ENCODE data around the gene BCAR3. TPM values are rescaled to one million over a fixed set of nuclear protein-coding genes. Genes with fewer than 3 reads are reported as not detected.

The BCAR3 gene
- total RNA-seq, 1 experiment from 2014 or later: 15.6 TPM

- H3K9me3 Mint-ChIP-seq (ENCODE audit: low read depth, unreplicated experiment): no peaks in the 10 kb centered on the region
- CTCF ChIA-PET: interaction anchor here (0.7 to 1.3 kb wide), 4 partner anchors 10 to 128 kb away, joined by 3 to 5 read pairs (median 3); no protein-coding TSS in a partner anchor
- peaks cover 17% of the 10 kb centered on the region for H3K4me1 Mint-ChIP-seq (ENCODE audit: low read depth, unreplicated experiment)
- no TSS peak for BruUV-seq (replicated peaks)
- DNase-seq: no peak
- H3K27me3 Mint-ChIP-seq (ENCODE audit: unreplicated experiment): no peaks in the 10 kb centered on the region
- H3K27ac Mint-ChIP-seq (ENCODE audit: unreplicated experiment): no peak overlapping the region
- H3K4me3 Mint-ChIP-seq (ENCODE audit: low read depth, unreplicated experiment): no peak overlapping the region
- intact Hi-C loops (cut with micrococcal nuclease; ENCODE audit: unreplicated experiment): loop anchor here (10.0 kb wide), 1 partner anchor 241 kb away; the partner anchor contains the start of gene FNBP1L
- no peak for TF ChIP-seq CTCF (IDR thresholded peaks at IDR 0.05; ENCODE audit: unreplicated experiment)
- peaks cover 13% of the 10 kb centered on the region for H3K36me3 Mint-ChIP-seq (ENCODE audit: insufficient read depth, unreplicated experiment)
Measured at GRCh38 chr1:93685918-93686317, 4.3 kb upstream of the BCAR3 start.

GRCh38 chr1:93683234-93683633 is 1.6 kb upstream of the BCAR3 start:
- intact Hi-C loops (cut with micrococcal nuclease; ENCODE audit: unreplicated experiment): loop anchor here (5.0 to 10.0 kb wide), 2 partner anchors 129 to 238 kb away; partner anchors contain the start of gene FNBP1L
- H3K9me3 Mint-ChIP-seq (ENCODE audit: low read depth, unreplicated experiment): no peaks in the 10 kb centered on the region
- no peak overlapping the region for H3K27ac Mint-ChIP-seq (ENCODE audit: unreplicated experiment)
- peaks cover 21% of the 10 kb centered on the region for H3K36me3 Mint-ChIP-seq (ENCODE audit: insufficient read depth, unreplicated experiment)
- no peak for TF ChIP-seq CTCF (IDR thresholded peaks at IDR 0.05; ENCODE audit: unreplicated experiment)
- no peak overlapping the region for H3K4me3 Mint-ChIP-seq (ENCODE audit: low read depth, unreplicated experiment)
- BruUV-seq (replicated peaks): no TSS peak
- no peaks in the 10 kb centered on the region for H3K27me3 Mint-ChIP-seq (ENCODE audit: unreplicated experiment)
- CTCF ChIA-PET: no interaction called here
- DNase-seq: no peak
- peaks cover 17% of the 10 kb centered on the region for H3K4me1 Mint-ChIP-seq (ENCODE audit: low read depth, unreplicated experiment)

GRCh38 chr1:93681989-93682412 is 364 bp upstream of the BCAR3 start:
- Mint-ChIP-seq H3K27me3 (ENCODE audit: unreplicated experiment) (no peaks in the 10 kb centered on the region), H3K36me3 (ENCODE audit: insufficient read depth, unreplicated experiment) (peaks cover 26% of the 10 kb centered on the region), H3K4me3 (ENCODE audit: low read depth, unreplicated experiment) (peak overlapping the region; percentile 92), H3K4me1 (ENCODE audit: low read depth, unreplicated experiment) (peaks cover 21% of the 10 kb centered on the region), H3K27ac (ENCODE audit: unreplicated experiment) (peak overlapping the region; percentile 81), H3K9me3 (ENCODE audit: low read depth, unreplicated experiment) (no peaks in the 10 kb centered on the region)
- DNase-seq: no peak
- CTCF ChIA-PET: interaction anchor here (0.8 to 2.0 kb wide), 5 partner anchors 10 to 132 kb away, joined by 3 to 8 read pairs (median 5); no protein-coding TSS in a partner anchor
- BruUV-seq (replicated peaks): TSS peak; percentile 48
- TF ChIP-seq CTCF (IDR thresholded peaks at IDR 0.05; ENCODE audit: unreplicated experiment): no peak
- intact Hi-C loops (cut with micrococcal nuclease; ENCODE audit: unreplicated experiment): loop anchor here (2.0 to 10.0 kb wide), 3 partner anchors 53 to 237 kb away; partner anchors contain the start of gene FNBP1L

- peaks cover 22% of the 10 kb centered on the region for H3K4me1 Mint-ChIP-seq (ENCODE audit: low read depth, unreplicated experiment)
- H3K27ac Mint-ChIP-seq (ENCODE audit: unreplicated experiment): peak overlapping the region; percentile 68
- BruUV-seq (replicated peaks): no TSS peak
- H3K9me3 Mint-ChIP-seq (ENCODE audit: low read depth, unreplicated experiment): no peaks in the 10 kb centered on the region
- peak; percentile 83 for DNase-seq
- peak overlapping the region; percentile 92 for H3K4me3 Mint-ChIP-seq (ENCODE audit: low read depth, unreplicated experiment)
- TF ChIP-seq CTCF (IDR thresholded peaks at IDR 0.05; ENCODE audit: unreplicated experiment): peak; percentile 50
- CTCF ChIA-PET: interaction anchor here (0.6 to 2.0 kb wide), 4 partner anchors 8 to 167 kb away, joined by 3 to 8 read pairs (median 4); no protein-coding TSS in a partner anchor
- intact Hi-C loops (cut with micrococcal nuclease; ENCODE audit: unreplicated experiment): loop anchor here (2.0 to 10.0 kb wide), 3 partner anchors 52 to 236 kb away; partner anchors contain the start of gene FNBP1L
- no peaks in the 10 kb centered on the region for H3K27me3 Mint-ChIP-seq (ENCODE audit: unreplicated experiment)
- H3K36me3 Mint-ChIP-seq (ENCODE audit: insufficient read depth, unreplicated experiment): peaks cover 26% of the 10 kb centered on the region
Measured at GRCh38 chr1:93680420-93681100, 1.1 kb downstream of the BCAR3 start.
